GM20000 (cell line): ENCODE data around the gene GRB7.

Experiments used
- DNase-seq: peaks from one replicate; pipeline ENCODE4 v3.0.0; 2012; ENCODE audit warnings: low spot score
- TF ChIP-seq, protein P1 (sequence below): IDR thresholded peaks from 2 replicates; pipeline ENCODE4 v1.5.1; 2012; ENCODE audit warnings: mild to moderate bottlenecking, control low read depth; ENCODE audit errors: extremely low read depth, missing control alignments

Gene GRB7

GRCh38 chr17:39711851-39712250, 25.9 kb upstream of the GRB7 start:
- DNase-seq: no peak

GRCh38 chr17:39714234-39714633, 23.5 kb upstream of the GRB7 start:
- DNase-seq: no peak
- TF ChIP-seq, protein P1, sequence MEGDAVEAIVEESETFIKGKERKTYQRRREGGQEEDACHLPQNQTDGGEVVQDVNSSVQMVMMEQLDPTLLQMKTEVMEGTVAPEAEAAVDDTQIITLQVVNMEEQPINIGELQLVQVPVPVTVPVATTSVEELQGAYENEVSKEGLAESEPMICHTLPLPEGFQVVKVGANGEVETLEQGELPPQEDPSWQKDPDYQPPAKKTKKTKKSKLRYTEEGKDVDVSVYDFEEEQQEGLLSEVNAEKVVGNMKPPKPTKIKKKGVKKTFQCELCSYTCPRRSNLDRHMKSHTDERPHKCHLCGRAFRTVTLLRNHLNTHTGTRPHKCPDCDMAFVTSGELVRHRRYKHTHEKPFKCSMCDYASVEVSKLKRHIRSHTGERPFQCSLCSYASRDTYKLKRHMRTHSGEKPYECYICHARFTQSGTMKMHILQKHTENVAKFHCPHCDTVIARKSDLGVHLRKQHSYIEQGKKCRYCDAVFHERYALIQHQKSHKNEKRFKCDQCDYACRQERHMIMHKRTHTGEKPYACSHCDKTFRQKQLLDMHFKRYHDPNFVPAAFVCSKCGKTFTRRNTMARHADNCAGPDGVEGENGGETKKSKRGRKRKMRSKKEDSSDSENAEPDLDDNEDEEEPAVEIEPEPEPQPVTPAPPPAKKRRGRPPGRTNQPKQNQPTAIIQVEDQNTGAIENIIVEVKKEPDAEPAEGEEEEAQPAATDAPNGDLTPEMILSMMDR: no peak

More at GRCh38 chr17:39711851-39712250, 25.9 kb upstream of the GRB7 start:
- TF ChIP-seq, protein P1: no peak

GRCh38 chr17:39715375-39716072, 22.2 kb upstream of the GRB7 start:
- no peak for DNase-seq
- TF ChIP-seq, protein P1: no peak

GRCh38 chr17:39716073-39716818, 21.5 kb upstream of the GRB7 start:
- no peak for DNase-seq
- TF ChIP-seq, protein P1: no peak

DNA sequence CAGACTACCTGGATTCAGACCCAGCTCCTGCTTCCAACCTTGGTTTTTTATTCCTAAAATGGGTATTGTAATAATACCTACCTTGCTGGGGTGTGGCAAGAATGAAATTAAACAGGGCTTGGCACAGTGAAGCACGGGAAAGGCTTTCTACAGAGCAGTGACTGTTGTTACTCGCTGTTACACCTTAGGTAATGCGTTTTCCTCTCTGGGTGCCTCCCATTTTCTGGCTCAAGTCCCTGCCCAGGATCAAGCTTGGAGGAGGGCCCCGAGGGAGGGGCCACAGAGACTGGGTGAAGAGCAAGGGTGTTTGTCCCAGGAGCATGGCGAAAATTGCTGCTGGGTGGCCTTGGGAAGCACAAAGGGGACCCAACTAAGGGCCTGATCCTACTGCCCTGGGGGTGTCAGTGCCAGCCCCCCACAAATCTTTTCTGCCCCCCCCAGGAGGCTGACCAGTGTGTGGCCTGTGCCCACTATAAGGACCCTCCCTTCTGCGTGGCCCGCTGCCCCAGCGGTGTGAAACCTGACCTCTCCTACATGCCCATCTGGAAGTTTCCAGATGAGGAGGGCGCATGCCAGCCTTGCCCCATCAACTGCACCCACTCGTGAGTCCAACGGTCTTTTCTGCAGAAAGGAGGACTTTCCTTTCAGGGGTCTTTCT, 20.7 kb upstream of the GRB7 start:
- DNase-seq: no peak
- TF ChIP-seq, protein P1: no peak

GRCh38 chr17:39717660-39718059, 20.1 kb upstream of the GRB7 start:
- TF ChIP-seq, protein P1: no peak
- no peak for DNase-seq
